KBM-7 (cell line): ENCODE results near the gene AXDND1.

Source experiments
- DNase-seq: peaks from one replicate; pipeline ENCODE4 v3.0.0-alpha.2; 2015
- in situ Hi-C: fragments of 300-500 bp; cut with MboI; formaldehyde crosslinking; loops from 2 replicates; pipeline ENCODE4 v1.14.3; 2020; ENCODE audit warnings: low sequenced_read_pairs, low pct_unique_long_range_greater_than_20kb, mixed read lengths

The AXDND1 gene

GRCh38 chr1:179548666-179549367, 183.0 kb downstream of the AXDND1 start:
- DNase-seq, result no peak

DNA sequence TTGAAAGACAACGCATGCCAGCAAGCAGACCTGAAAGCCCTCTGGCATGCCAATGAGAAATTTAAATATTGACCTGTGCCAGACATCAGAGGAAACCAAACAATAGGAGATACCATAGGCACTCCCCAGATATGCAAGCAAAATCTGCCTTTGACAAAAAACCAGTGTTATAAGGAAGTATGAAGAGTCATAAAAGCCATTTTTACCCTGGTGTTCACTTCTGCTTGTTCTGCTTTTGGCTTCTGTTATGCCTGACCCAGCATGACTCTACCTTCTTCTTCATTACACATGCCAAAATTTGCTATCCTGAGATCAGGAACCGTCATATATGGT, 183.6 kb downstream of the AXDND1 start:
- DNase-seq, result peak; percentile 39
- in situ Hi-C loops, result no loop called here

More at GRCh38 chr1:179548666-179549367, 183.0 kb downstream of the AXDND1 start:
- in situ Hi-C loops, result no loop called here

GRCh38 chr1:179550746-179551682, 185.2 kb downstream of the AXDND1 start:
- DNase-seq, result peak; percentile 29
- in situ Hi-C loops, result no loop called here

GRCh38 chr1:179554427-179554826, 188.7 kb downstream of the AXDND1 start:
- in situ Hi-C loops, result no loop called here
- no peak for DNase-seq

GRCh38 chr1:179558078-179558477, 192.3 kb downstream of the AXDND1 start:
- in situ Hi-C loops, result no loop called here
- no peak for DNase-seq

GRCh38 chr1:179575497-179576314, 209.9 kb downstream of the AXDND1 start, which contains the start of gene NPHS2:
NPHS2 (minus strand) TSS chr1:179575948; CDS start chr1:179575864, 84 bp downstream.
- DNase-seq, result no peak

DNA sequence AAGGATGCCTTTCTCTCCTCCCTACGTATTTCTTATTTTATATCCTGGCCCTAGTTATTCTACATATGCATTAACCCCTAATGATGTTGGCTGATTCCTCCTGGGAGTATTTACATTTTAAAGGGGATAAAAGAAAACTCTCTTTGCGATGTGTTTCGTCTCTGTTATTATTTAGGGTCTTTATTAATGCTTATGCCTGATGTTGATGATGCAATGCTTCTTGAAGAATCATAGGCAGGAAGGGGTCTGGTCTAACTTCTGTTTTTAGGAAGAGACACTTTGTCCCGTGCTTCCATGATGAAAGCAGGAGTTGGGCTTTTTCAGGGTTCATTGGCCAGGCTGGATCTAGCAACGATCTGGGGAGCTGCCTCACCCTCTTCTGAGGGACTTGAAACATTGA, 210.7 kb downstream of the AXDND1 start:
- no peak for DNase-seq
- in situ Hi-C loops, result no loop called here

More at GRCh38 chr1:179575497-179576314, 209.9 kb downstream of the AXDND1 start, which contains the start of gene NPHS2:
- in situ Hi-C loops, result no loop called here

DNA sequence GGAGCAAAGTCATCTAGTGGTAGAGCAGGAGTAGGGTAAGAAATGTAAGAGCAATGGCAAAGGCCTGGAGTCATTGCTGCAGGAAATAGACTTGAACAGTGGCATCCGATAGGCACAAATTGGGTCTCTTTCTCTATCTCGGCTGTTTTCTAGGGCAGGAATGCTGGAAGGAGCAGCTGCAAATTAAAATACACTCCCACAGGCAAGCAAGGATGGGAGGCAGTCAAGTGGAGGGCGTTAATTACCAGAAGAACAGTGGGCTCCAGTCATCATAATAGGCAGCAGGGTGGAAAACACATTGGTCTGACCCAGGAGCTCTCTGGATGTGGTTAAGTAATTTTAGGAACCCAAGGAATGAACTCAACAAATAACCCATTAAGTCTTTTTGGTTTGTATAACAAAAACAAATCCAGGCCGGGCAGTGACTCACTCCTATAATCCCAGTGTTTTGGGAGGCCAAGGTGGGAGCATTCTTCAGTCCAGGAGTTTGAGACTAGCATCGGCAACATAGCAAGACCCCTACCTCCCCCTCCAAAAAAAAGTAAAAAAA, 218.1 kb downstream of the AXDND1 start:
- no peak for DNase-seq
- in situ Hi-C loops, result no loop called here

GRCh38 chr1:179586107-179586823, 220.5 kb downstream of the AXDND1 start:
- DNase-seq, result no peak
- in situ Hi-C loops, result no loop called here

- DNase-seq, result no peak
- in situ Hi-C loops, result no loop called here
Measured at GRCh38 chr1:179587336-179587735, 221.6 kb downstream of the AXDND1 start.

DNA sequence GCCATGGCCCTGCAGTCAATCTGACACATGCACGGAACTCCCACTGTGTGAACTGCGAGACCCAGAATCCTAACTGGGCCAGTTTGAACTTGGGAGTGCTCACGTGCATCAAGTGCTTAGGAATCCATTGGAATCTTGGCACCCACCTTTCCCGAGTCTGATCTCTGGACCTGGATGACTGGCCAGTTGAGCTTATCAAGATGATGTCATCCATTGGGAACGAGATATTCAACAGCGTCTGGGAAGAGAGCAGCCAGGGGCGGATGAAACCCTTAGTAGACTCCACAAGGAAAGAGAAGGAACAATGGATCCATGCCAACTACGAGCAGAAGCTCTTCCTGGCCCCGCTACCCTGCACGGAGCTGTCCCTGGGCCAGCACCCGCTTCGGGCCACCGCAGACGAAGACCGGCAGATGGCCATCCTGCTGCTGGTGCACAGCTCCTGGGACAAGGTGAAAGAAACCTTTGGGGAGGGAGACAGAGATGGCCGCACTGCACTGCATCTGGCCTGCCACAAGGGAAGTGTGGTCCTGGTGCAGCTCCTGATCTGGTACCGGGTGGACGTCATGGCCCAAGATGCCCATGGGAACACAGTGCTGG, 222.8 kb downstream of the AXDND1 start:
- DNase-seq, result no peak
- in situ Hi-C loops, result no loop called here

DNA sequence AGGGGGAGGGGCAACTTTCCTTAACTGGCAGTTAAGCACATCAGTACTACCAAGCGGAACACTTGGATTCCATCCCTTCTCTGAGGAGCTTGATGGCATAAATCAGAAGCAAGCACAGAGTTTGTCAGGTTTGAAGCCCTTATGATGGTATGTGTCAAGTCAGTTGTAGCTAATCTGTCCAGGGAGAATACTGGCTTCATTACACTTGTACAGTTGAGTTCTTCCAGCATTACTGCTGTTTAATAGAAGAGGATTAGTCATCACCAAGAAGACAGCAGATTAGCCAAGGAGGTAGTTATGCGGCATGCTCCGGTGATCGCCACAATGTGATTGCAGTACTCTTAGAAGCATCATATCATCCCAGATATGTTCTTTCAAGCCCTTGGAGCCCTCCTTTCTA, 223.7 kb downstream of the AXDND1 start:
- DNase-seq, result no peak
- in situ Hi-C loops, result no loop called here

GRCh38 chr1:179590671-179591070, 224.9 kb downstream of the AXDND1 start:
- in situ Hi-C loops, result no loop called here

GRCh38 chr1:179591253-179591591, 225.5 kb downstream of the AXDND1 start:
- in situ Hi-C loops, result no loop called here
- DNase-seq, result no peak

More at GRCh38 chr1:179590671-179591070, 224.9 kb downstream of the AXDND1 start:
- no peak for DNase-seq

DNA sequence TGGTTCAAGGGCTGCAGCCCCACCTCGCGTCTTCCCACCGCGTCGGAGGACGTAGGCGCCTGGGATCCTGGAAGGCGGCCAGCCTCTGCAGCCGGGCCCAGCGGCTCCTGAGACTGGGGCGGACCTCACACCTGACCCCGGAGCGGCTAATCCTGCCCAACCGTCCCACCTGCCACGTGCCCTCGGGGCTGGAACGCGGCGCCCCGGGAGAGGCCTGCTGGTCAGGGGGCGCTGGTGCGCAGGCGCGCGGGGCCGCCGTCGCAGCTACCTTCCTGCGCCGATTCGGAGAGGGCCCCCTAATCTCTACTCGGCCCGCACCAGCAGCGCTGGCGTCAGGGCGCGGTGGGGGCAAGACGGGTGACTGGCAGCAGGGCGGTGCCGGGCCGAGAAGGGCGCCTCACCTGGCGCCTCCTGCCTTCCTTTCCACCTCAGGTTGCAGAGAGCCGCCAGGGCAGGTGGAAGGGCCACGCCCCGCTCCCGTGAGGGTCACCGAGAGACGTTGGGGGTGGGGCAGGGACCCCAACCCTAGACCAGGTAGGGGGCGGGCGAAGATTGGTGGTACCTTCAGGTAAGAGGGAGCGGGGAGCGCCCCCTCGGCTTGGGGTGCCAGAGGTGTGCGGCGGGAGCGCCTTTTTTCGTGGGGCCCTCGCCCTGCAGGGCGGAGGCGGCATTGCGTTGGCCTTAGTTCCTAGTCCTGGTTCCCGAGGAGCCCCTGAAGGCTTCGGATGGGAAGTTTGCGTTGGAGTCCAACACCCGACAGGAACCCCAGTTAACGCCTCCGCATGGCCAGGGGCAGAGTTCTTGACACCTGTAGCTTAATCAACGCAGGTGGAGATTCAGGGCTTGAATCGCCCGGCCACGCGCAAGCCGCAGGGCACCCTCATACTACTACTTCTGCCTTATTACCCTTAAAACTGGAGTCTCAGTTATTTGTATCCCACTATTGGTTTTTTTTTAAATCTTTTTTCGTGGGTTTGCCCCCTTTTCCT, 226.1 kb downstream of the AXDND1 start, which contains the start of gene TDRD5:
TSS of gene TDRD5 (plus strand) at position 241 of the 989 bp plus-strand sequence. CDS start 784 bp downstream, outside the sequence.
- DNase-seq, result no peak
- in situ Hi-C loops, result no loop called here

DNA sequence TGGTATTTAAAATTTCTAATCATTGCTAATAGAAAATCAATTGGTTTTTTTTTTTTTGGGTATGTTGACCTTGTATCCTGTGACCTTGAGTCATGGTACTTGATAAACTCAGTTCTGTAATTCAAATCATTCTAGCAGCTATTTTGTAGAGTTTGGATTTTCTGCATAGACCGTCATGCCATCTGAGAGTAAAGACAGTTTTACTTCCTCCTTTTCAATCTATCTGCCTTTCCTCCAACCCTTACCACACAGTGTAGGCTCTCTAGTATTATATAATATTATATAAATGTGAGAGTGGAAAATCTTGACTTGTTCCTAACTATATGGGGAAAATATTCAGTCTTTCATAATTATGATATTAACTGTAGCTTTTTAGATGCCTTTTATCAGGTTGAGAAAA, 232.9 kb downstream of the AXDND1 start:
- DNase-seq, result no peak
- in situ Hi-C loops, result no loop called here

DNA sequence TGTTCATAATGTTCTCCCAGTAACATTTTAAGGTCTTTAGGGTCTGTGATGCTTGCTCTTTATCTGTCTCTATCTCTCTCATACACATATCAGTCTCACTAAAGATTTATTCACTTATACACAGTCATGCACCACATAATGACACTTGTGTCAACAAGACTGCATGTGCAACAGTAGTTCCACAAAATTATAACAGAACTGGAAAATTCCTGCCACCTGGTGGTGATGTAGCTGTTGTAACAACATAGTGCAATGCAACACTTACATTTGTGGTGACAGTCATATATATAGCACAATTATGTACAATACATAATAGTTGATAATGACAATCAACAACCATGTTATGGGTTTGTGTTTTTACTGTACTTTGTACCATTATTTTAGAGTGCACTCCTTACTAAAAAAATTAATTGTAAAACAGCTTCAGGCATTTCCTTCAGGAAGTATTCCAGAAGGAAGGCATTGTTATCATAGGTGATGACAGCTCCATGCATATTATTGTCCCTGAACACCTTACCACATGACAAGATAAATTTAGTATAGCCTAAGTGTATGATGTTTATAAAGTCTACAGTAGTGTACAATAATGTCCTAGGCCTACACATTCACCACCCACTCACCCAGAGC, 234.0 kb downstream of the AXDND1 start:
- peak; percentile 35 for DNase-seq
- in situ Hi-C loops, result no loop called here
